ENCODE measurements around the gene ABHD11. TPM values are rescaled to one million over a fixed set of nuclear protein-coding genes. Genes with fewer than 3 reads are reported as not detected.

Gene ABHD11
- total and polyA plus RNA-seq, 9 of the 15 experiments (the other 6 are each of a cell fraction or from before 2014, with no cell fraction given) = 7.7 to 44.2 (median 18.9) TPM

GRCh38 chr7:73738612-73739386 lies at the start of gene ABHD11 (continued):
- peak; percentile 82; the same call in 1 of the 2 replicates for TF ChIP-seq RREB1 (CRISPR knock-in tag; IDR thresholded peaks at IDR 0.05)
- peak; percentile 93 for TF ChIP-seq GATAD2A (IDR thresholded peaks at IDR 0.05)
- TF ChIP-seq PKNOX1 (IDR thresholded peaks at IDR 0.05) = no peak
- TF ChIP-seq PATZ1 (CRISPR knock-in tag; IDR thresholded peaks at IDR 0.05; ENCODE audit: borderline replicate concordance) = no peak
- TF ChIP-seq SPI1 (IDR thresholded peaks at IDR 0.05; ENCODE audit: borderline replicate concordance, low read depth, low read length) = no peak
- TF ChIP-seq ZNF79 (CRISPR knock-in tag; IDR thresholded peaks at IDR 0.05; ENCODE audit: low read depth) = no peak
- TF ChIP-seq ZNF511 (CRISPR knock-in tag; IDR thresholded peaks at IDR 0.05) = peak; percentile 80
- TF ChIP-seq SIRT6 (IDR thresholded peaks at IDR 0.05; ENCODE audit: low read depth, low read length) = no peak
- TF ChIP-seq POU5F1 (IDR thresholded peaks at IDR 0.05; ENCODE audit: borderline replicate concordance, low read depth, low read length, partially characterized antibody) = no peak
- TF ChIP-seq THAP7 (CRISPR knock-in tag; IDR thresholded peaks at IDR 0.05) = no peak; the same call in 1 of the 2 replicates
- TF ChIP-seq NRF1 (conservative IDR thresholded peaks at IDR 0.05 in 1 of 2, IDR thresholded peaks at IDR 0.05 in 1 of 2) = peak; percentile 88 to 90
- TF ChIP-seq TFAP4 (CRISPR knock-in tag; IDR thresholded peaks at IDR 0.05; ENCODE audit: borderline replicate concordance) = peak; percentile 84

All from K562 (cell line).